22Rv1 (cell line): ENCODE data around the gene HOXD13.

ENCODE experiments used
- ZFX ChIP-seq: fragments of 450-650 bp; IDR thresholded peaks from 2 replicates; pipeline ENCODE4 v1.6.1; 2017; ENCODE audit warnings: antibody characterized with exemption, borderline replicate concordance
- TF ChIP-seq, protein P1 (sequence below): fragments of 450-650 bp; IDR thresholded peaks from 2 replicates; pipeline ENCODE4 v1.5.1; 2017; ENCODE audit warnings: mild to moderate bottlenecking

- TF ChIP-seq, protein P1, sequence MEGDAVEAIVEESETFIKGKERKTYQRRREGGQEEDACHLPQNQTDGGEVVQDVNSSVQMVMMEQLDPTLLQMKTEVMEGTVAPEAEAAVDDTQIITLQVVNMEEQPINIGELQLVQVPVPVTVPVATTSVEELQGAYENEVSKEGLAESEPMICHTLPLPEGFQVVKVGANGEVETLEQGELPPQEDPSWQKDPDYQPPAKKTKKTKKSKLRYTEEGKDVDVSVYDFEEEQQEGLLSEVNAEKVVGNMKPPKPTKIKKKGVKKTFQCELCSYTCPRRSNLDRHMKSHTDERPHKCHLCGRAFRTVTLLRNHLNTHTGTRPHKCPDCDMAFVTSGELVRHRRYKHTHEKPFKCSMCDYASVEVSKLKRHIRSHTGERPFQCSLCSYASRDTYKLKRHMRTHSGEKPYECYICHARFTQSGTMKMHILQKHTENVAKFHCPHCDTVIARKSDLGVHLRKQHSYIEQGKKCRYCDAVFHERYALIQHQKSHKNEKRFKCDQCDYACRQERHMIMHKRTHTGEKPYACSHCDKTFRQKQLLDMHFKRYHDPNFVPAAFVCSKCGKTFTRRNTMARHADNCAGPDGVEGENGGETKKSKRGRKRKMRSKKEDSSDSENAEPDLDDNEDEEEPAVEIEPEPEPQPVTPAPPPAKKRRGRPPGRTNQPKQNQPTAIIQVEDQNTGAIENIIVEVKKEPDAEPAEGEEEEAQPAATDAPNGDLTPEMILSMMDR, result no peak
- no peak for TF ChIP-seq ZFX
Observed at GRCh38 chr2:176103742-176104315, 11.3 kb downstream of the HOXD13 start.
